Retinal pigment epithelial cell (primary cell): ENCODE data around the gene GRIA3.

ENCODE experiments used
- DNase-seq: peaks from one replicate; pipeline ENCODE4 v3.0.0-alpha.2; 2010; ENCODE audit warnings: low read depth
- H3K4me3 ChIP-seq: 2 replicates; pipeline ENCODE4 v1.5.1; 2011; ENCODE audit warnings: mild to moderate bottlenecking, low read length, control low read depth, moderate library complexity
- CTCF ChIP-seq: conservative IDR thresholded peaks from 2 replicates; pipeline ENCODE4 v1.5.1; 2011; ENCODE audit warnings: low read depth, low read length, control low read depth, inconsistent platforms

GRIA3 gene

GRCh38 chrX:123263270-123263669, 79.2 kb downstream of the GRIA3 start:
- H3K4me3 ChIP-seq, result no peak overlapping the region
- TF ChIP-seq CTCF, result no peak
- no peak for DNase-seq

- H3K4me3 ChIP-seq, result no peak overlapping the region
- TF ChIP-seq CTCF, result no peak
- DNase-seq, result no peak
Observed at GRCh38 chrX:123263747-123264146, 79.7 kb downstream of the GRIA3 start.

GRCh38 chrX:123267220-123267619, 83.1 kb downstream of the GRIA3 start:
- no peak for DNase-seq
- no peak overlapping the region for H3K4me3 ChIP-seq
- TF ChIP-seq CTCF, result no peak

GRCh38 chrX:123271902-123272301, 87.8 kb downstream of the GRIA3 start:
- no peak for TF ChIP-seq CTCF
- DNase-seq, result no peak
- no peak overlapping the region for H3K4me3 ChIP-seq

GRCh38 chrX:123272630-123273029, 88.6 kb downstream of the GRIA3 start:
- DNase-seq, result no peak
- TF ChIP-seq CTCF, result no peak
- no peak overlapping the region for H3K4me3 ChIP-seq

- no peak overlapping the region for H3K4me3 ChIP-seq
- no peak for TF ChIP-seq CTCF
- no peak for DNase-seq
Observed at GRCh38 chrX:123274796-123275195, 90.7 kb downstream of the GRIA3 start.

GRCh38 chrX:123277347-123277746, 93.3 kb downstream of the GRIA3 start:
- no peak for TF ChIP-seq CTCF
- no peak for DNase-seq
- no peak overlapping the region for H3K4me3 ChIP-seq
